Measurements from ENCODE around the gene CPNE7.

Gene CPNE7

DNA sequence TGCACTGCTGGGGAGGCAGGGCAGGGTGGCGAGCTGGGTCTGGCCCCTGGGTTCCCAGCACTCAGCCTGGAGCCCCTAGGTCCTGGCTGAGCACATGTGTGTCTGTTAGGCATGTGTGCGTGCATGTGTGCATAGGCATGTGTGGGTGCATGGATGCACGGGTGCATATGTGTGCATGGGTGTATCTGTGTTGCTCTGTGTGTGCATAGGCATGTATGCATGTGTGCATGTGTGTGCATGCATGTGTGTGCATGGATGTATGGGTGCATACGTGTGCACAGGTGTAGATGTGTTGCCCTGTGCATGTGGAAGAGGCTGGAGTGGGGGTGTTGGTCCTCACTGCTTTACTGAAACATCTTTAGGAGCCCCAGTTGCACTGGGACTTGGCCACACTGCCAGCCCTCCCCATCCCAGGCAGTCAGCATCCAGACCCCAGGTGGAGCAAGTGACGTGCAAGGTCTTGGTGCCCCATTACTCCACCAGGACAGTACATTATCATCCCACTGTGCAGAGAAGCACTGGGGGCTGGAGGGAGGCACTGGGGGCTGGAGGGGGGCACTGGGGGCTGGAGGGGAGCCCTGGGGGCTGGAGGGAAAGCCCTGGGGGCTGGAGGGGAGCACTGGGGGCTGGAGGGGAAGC, 27.5 kb downstream of the CPNE7 start:
- Histone ChIP-seq H3K9me3 (ENCODE audit: insufficient read depth, low read length, severe bottlenecking) (no peaks in the 10 kb centered on the region), H3K4me3 (ENCODE audit: low read depth in 1 of 2, low read length in 2 of 2) (peak overlapping the region in 1 of 2 experiments; percentile 40; a peak in 2 of 4 replicates), H3K27ac (ENCODE audit: low read length) (peak overlapping the region; percentile 75), H3K4me2 (ENCODE audit: insufficient read depth, low read length) (peak overlapping the region; percentile 65), H2AFZ (ENCODE audit: low read depth, low read length) (peak overlapping the region; percentile 30; the same call in 1 of the 2 replicates), H4K20me1 (ENCODE audit: insufficient read depth, low read length) (0 out of 2 replicates have a peak, but pooled peaks cover 3% of the 10 kb centered on the region), H3K9ac (ENCODE audit: low read depth, low read length) (peak overlapping the region; percentile 24), H3K36me3 (ENCODE audit: insufficient read depth, low read length) (no peaks in the 10 kb centered on the region), H3K79me2 (ENCODE audit: insufficient read depth, low read length) (no peaks in the 10 kb centered on the region), H3K4me1 (ENCODE audit: insufficient read depth, low read length) (peaks cover 51% of the 10 kb centered on the region), H3K27me3 (ENCODE audit: insufficient read depth, low read length, poor library complexity) (no peaks in the 10 kb centered on the region)
- TF ChIP-seq, protein P1, sequence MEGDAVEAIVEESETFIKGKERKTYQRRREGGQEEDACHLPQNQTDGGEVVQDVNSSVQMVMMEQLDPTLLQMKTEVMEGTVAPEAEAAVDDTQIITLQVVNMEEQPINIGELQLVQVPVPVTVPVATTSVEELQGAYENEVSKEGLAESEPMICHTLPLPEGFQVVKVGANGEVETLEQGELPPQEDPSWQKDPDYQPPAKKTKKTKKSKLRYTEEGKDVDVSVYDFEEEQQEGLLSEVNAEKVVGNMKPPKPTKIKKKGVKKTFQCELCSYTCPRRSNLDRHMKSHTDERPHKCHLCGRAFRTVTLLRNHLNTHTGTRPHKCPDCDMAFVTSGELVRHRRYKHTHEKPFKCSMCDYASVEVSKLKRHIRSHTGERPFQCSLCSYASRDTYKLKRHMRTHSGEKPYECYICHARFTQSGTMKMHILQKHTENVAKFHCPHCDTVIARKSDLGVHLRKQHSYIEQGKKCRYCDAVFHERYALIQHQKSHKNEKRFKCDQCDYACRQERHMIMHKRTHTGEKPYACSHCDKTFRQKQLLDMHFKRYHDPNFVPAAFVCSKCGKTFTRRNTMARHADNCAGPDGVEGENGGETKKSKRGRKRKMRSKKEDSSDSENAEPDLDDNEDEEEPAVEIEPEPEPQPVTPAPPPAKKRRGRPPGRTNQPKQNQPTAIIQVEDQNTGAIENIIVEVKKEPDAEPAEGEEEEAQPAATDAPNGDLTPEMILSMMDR (IDR thresholded peaks at IDR 0.05; ENCODE audit: borderline replicate concordance, extremely low read depth, low read length, poor library complexity, severe bottlenecking): no peak
- no peak for TF ChIP-seq EZH2 (IDR thresholded peaks at IDR 0.05; ENCODE audit: borderline replicate concordance, low read depth, low read length, severe bottlenecking)
- DNase-seq (no peak), ATAC-seq (ENCODE audit: insufficient read depth, low read depth) (no peak; the same call in 2 of the 3 replicates)

DNA sequence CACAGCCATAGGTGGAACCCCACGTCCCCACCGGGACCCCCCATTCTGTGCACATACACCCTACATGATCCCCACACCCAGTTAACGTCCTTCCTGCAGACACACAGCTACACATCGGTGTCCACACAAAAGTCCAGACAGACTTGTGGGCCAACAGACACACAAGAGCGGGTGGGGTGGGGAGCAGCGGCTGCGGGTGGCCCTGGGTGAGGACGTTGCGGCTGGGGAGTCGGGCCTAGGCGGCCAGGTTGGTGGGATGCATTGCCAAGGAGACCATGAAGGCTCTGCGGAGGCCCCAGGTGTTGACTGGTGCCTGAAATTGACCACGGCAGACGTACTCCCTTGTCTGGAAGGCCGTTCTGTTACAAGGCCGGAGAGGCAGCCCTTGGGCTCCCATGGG, 29.2 kb downstream of the CPNE7 start:
- H3K4me1 ChIP-seq (ENCODE audit: insufficient read depth, low read length): peaks cover 68% of the 10 kb centered on the region
- H3K4me3 ChIP-seq (ENCODE audit: low read depth in 1 of 2, low read length in 2 of 2): no peak overlapping the region
- TF ChIP-seq, protein P1 (IDR thresholded peaks at IDR 0.05; ENCODE audit: borderline replicate concordance, extremely low read depth, low read length, poor library complexity, severe bottlenecking): no peak
- no peak for TF ChIP-seq EZH2 (IDR thresholded peaks at IDR 0.05; ENCODE audit: borderline replicate concordance, low read depth, low read length, severe bottlenecking)
- no peak overlapping the region for H2AFZ ChIP-seq (ENCODE audit: low read depth, low read length)
- 0 out of 2 replicates have a peak, but pooled peaks cover 3% of the 10 kb centered on the region for H4K20me1 ChIP-seq (ENCODE audit: insufficient read depth, low read length)
- H3K79me2 ChIP-seq (ENCODE audit: insufficient read depth, low read length): no peaks in the 10 kb centered on the region
- H3K4me2 ChIP-seq (ENCODE audit: insufficient read depth, low read length): no peak overlapping the region
- H3K36me3 ChIP-seq (ENCODE audit: insufficient read depth, low read length): no peaks in the 10 kb centered on the region
- DNase-seq (no peak), ATAC-seq (ENCODE audit: insufficient read depth, low read depth) (no peak)
- no peaks in the 10 kb centered on the region for H3K27me3 ChIP-seq (ENCODE audit: insufficient read depth, low read length, poor library complexity)
- no peaks in the 10 kb centered on the region for H3K9me3 ChIP-seq (ENCODE audit: insufficient read depth, low read length, severe bottlenecking)
- H3K9ac ChIP-seq (ENCODE audit: low read depth, low read length): no peak overlapping the region
- peak overlapping the region; percentile 94 for H3K27ac ChIP-seq (ENCODE audit: low read length)

DNA sequence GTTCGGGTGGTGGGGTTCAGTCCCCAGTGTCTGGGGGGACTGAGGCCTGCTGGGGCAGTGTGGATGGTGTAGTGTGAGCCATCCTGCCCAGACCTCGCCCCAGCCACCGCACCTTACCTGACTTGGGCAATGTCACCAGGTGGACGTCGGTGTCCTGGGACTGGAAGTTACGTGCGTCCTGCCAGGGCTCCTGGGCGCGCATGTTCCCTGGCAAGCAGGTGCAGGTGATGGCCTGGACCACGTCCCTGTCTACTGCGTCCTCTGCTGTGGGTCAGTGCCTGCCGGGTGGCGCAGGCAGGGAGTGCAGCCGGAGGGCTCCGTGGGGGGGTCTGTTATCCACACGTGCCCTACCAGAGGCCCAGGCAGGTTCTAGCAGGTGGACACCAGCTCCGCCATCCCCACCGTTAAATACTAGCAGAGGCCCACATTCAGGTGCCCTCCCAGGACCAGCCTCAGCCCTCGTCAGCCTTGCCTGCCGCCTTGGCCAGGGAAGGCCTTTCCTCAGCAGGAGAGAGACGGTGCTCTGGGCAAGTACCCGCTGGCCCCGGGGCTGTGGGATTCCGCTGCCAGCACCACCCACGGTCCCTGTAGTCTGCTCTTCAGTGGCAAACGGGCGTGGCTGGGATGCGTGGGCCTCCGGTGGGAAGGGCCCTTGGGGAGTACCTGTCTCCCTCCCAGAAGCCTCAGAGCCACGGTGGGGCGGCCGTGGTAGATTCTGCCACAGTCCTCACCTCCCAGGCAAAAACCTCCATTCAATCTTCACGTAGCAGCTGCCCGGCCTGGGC, 29.8 kb downstream of the CPNE7 start:
- Histone ChIP-seq H3K27ac (ENCODE audit: low read length) (peak overlapping the region; percentile 94), H3K79me2 (ENCODE audit: insufficient read depth, low read length) (no peaks in the 10 kb centered on the region), H3K9ac (ENCODE audit: low read depth, low read length) (peak overlapping the region; percentile 65), H3K4me2 (ENCODE audit: insufficient read depth, low read length) (0 out of 2 replicates have a peak overlapping the region, but pooled peaks have one; percentile 17), H3K9me3 (ENCODE audit: insufficient read depth, low read length, severe bottlenecking) (no peaks in the 10 kb centered on the region), H2AFZ (ENCODE audit: low read depth, low read length) (no peak overlapping the region), H3K36me3 (ENCODE audit: insufficient read depth, low read length) (no peaks in the 10 kb centered on the region), H3K27me3 (ENCODE audit: insufficient read depth, low read length, poor library complexity) (no peaks in the 10 kb centered on the region), H3K4me1 (ENCODE audit: insufficient read depth, low read length) (peaks cover 71% of the 10 kb centered on the region), H3K4me3 (ENCODE audit: low read depth in 1 of 2, low read length in 2 of 2) (no peak overlapping the region), H4K20me1 (ENCODE audit: insufficient read depth, low read length) (0 out of 2 replicates have a peak, but pooled peaks cover 3% of the 10 kb centered on the region)
- ATAC-seq (ENCODE audit: insufficient read depth, low read depth) (no peak), DNase-seq (no peak)
- no peak for TF ChIP-seq EZH2 (IDR thresholded peaks at IDR 0.05; ENCODE audit: borderline replicate concordance, low read depth, low read length, severe bottlenecking)
- TF ChIP-seq, protein P1 (IDR thresholded peaks at IDR 0.05; ENCODE audit: borderline replicate concordance, extremely low read depth, low read length, poor library complexity, severe bottlenecking): no peak
